Activated CD8-positive, alpha-beta memory T cell treated with anti-CD3 and anti-CD28 coated beads for 1 hour (primary cell): ENCODE measurements around the gene FOXN3.

Experiments
- DNase-seq, 2 donors: peaks; one replicate each; pipeline ENCODE4 v3.0.0-alpha.2; 2020; ENCODE audit warnings: low read depth in 1 of 2; ENCODE audit errors: extremely low read depth in 1 of 2

Gene FOXN3

GRCh38 chr14:89386212-89386886 is 30.7 kb downstream of the FOXN3 start:
- no peak for DNase-seq

GRCh38 chr14:89384636-89385035 is 32.4 kb downstream of the FOXN3 start:
- DNase-seq = no peak

GRCh38 chr14:89384023-89384422 is 33.0 kb downstream of the FOXN3 start:
- DNase-seq = no peak

GRCh38 chr14:89382901-89383845 is 33.9 kb downstream of the FOXN3 start:
- DNase-seq = no peak

- DNase-seq = no peak
Measured at GRCh38 chr14:89382487-89382886, 34.5 kb downstream of the FOXN3 start.

GRCh38 chr14:89379891-89380820 is 36.9 kb downstream of the FOXN3 start:
- DNase-seq = no peak

GRCh38 chr14:89379006-89379405 is 38.0 kb downstream of the FOXN3 start:
- no peak for DNase-seq

- no peak for DNase-seq
Measured at GRCh38 chr14:89378119-89378518, 38.9 kb downstream of the FOXN3 start.

- DNase-seq = no peak
Measured at GRCh38 chr14:89377544-89377943, 39.5 kb downstream of the FOXN3 start.

- no peak for DNase-seq
Measured at GRCh38 chr14:89374908-89375307, 42.1 kb downstream of the FOXN3 start.

- DNase-seq = no peak
Measured at GRCh38 chr14:89373185-89373584, 43.8 kb downstream of the FOXN3 start.

- DNase-seq = no peak
Measured at GRCh38 chr14:89372512-89372883, 44.5 kb downstream of the FOXN3 start.

- DNase-seq = no peak
Measured at GRCh38 chr14:89371585-89372511, 45.2 kb downstream of the FOXN3 start.

- no peak for DNase-seq
Measured at GRCh38 chr14:89370781-89371180, 46.3 kb downstream of the FOXN3 start.

- DNase-seq = no peak
Measured at GRCh38 chr14:89370381-89370780, 46.7 kb downstream of the FOXN3 start.

- no peak for DNase-seq
Measured at GRCh38 chr14:89369656-89370055, 47.4 kb downstream of the FOXN3 start.

- no peak for DNase-seq
Measured at GRCh38 chr14:89368490-89369477, 48.2 kb downstream of the FOXN3 start.

GRCh38 chr14:89367779-89368120 is 49.3 kb downstream of the FOXN3 start:
- DNase-seq = no peak
